Measurements from ENCODE around the gene RELN.
A peak's percentile ranks its signal among the peaks of the same experiment; 100 is the strongest.
"Not testable (repeated sequence)": the region's sequence is repeated elsewhere in the genome, so short reads cannot be mapped to it uniquely, and the experiment has no call there.

The RELN gene

DNA sequence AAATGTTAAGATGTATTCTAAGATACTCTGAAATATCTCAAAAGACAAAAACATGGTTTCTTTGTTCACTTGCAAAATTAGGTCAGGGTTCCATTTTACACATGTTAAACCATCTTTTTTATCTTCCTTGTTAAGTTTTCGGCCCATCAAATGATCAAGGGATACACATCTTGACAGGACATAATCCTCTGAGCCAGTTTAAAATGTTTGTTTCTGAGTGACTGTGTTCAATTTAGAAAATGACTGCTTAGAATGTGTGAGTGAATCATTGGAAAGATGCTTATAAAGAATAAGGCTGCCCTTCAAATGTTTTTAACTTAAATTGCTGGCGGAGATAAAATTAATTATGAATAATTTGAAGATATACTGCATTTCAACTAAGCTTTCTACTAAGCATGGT is 447.5 kb downstream of the RELN start:
- DNase-seq: no peak

DNA sequence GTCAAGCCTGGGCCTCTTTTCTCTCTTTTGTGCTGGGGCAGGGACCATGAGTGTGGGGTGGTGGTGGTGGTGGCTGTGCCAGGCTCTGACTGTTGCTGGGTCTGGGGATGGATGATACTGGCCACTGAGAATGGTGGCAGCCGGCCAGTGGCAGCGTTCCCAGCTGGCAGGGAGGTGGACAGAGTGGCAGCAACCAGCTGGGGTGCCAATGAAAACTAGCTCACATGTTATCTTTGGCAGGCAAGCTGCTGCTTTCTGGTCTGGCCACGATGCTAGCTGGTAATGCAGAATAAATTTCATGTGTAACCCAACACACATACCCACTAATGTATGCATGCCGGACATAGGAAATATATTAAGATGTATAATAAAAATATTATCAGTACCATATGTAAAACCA is 448.4 kb downstream of the RELN start:
- DNase-seq: no peak

DNA sequence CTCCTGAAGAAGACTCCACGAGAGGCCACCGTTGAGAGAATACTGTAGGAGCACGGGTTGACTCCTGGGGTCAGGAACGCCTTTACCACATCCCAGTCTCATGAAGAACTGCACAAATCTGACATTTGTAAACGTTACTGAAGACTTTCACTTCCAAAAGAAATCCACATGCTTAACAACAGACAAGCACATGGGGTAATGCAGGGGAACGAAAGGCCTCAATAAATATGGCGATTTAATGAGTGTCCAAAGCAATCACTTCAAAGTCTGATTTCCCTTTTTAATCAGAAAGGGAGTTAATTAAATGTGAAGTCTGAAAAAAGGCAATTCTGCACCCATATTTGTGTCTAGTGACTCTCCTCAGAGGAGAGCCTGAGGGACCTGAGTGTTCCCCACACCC is 449.1 kb downstream of the RELN start:
- DNase-seq: no peak

DNA sequence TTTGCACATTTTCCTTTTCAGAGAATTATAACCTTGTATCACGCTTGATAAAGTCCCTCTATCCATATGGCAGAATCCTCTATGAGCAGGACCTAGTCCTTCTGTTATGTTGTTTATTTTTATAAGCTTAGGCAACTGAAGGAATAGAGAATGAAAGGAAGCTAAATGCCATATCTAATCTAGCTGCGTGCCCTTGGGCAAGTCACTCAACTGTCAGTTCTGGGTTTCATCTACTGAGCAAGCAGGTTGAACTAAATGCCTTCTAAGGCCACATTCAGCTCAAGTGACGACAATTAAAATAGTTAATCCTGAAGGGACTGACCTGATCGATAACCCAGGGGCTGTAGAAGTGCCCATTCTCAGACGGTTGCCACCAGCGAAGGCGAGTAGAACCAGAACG is 449.6 kb downstream of the RELN start:
- DNase-seq: no peak

DNA sequence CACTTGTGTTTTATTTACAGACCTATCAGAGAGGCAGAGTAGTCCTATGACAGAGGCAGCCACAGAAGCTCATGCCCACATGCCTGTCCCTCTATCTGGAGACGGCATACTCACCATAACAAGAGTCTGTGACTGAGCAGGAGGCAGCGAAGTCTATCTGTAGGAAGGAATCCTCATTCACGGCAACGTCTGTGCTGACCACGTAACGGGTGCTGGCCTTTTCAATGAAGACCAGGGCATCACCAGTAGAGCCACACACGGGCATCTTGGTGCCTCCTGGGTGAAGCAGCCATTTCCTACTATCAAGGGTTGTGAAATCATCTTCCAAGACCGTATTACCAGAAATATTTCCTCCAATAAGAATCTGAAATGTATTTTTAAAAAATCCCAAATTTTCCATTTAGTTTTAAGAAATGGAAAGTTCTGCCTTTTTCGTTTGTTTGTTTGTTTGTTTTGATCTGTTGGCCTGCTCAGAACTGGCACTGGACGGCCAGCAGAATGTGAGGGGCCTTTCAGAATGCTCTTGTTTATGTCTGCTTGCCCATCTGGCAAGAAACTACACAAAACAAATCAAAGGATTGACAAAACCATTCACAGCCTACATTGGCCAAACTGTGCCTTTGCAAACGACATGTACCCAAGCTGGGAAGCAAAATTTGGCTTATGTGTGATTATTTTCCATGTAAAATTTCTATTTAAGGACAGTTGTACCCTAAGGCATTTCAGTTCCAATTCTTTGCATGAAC is 450.3 kb downstream of the RELN start:
- no peak for DNase-seq

DNA sequence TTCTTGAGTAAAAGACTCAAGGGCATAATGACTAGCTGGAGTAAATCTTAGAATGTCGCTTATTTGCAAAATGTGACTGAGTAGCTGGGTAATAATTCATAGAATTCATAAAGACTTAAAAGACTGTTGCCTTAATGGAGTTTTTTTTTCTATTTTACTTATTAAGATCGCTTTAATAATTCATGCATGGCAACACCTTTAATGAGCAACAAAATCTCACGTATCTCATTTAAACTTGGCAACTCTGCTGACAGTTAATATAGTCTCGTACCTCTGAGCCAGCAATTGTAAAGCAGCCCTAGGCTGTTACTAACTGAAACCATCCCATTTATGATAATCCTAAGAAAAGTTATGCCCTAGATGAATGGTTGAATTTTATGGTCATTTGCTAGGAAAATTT is 455.7 kb downstream of the RELN start:
- DNase-seq: no peak

DNA sequence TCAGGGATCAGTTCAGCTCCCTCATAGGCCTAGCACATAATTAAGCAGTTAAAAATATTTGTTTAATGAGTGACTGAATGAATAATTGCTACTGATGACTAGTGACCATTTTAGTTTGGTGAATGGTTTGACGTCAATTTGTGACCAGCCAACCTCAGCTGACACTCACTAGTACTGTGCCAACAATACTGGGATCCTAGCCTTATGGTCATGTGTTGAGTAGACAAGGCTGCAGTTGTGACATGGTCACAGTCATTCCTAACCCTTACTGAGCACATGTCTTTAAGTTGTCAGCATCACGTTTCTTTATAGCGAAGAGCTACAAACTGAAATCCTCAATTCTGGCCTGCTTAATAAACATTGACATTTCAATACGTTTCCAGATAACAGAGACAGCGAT is 456.5 kb downstream of the RELN start:
- no peak for DNase-seq

DNA sequence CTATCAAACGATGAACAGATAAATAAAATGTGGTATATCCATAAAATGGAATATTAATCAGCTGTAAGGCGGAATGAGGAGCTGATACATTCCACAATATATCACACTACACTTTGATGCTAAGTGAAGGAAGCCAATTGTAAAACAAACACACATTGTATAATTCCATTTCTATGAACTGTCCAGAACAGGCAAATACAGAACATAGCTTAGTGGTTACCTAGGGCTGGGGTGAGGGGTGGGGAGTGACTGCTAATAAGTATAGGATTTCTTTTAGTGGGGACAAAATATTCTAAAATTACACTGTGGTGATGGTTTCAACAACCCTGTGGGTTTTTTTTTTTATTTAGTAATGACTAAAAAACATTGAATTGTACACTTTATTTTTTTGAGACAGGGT is 461.3 kb downstream of the RELN start:
- DNase-seq: no peak

DNA sequence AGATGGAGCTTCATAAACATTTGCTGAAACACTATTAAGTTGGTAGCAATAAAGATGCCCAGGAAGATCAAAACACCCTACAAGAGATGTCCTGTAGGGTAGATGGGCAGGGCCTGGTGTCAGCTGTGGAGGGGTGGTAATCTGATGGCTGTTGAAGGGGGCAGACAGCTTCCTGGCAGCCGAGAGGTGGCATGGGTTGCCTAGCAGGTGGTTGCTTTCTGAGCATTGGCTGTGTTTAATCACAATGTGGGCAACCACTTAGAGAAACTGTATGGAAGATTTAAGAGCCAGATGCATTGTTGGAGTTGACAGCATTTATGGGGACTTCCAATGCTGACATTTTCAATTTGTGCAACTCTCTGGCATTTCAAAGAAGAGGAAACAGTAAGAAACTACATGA is 463.5 kb downstream of the RELN start:
- no peak for DNase-seq

DNA sequence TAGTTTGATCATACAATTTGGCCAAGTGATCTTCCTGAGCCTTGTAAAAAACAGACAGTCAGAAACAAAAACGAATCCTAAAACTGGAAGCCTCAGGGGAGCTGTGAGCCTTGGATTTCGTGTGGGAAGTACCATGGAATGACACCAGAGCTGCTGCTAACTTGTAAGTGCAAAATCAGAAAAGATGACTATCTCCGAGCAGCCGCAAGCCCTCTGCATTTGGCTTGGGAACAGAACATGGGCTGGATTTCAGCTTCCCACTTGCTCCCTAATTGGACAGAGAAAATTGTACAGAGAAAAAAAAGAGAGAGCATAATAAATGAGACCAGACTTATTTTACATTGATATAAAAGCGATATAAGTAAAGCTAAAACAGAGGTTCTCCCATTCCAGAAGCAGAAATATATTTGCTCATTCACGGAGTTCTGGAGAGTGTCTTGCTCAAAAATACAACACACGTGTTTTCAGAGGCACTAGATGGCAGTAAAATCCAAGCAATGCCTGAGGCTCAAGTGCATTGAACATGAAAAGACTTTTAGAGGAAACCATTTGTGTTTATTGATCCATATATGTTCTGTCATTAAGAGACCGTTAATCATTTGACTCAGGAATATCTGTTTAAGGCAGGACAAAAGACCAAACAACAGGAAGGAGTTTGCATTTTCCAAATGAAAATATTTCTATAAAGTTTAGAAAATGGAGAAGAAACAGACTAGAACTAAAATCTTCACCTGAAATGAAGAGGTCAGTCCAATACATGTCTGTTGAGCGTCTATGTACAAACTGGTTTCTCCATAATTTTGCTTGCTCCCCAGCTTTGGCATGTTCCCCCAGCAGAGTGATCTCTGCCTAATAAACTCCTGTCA is 465.2 kb downstream of the RELN start:
- DNase-seq: no peak

DNA sequence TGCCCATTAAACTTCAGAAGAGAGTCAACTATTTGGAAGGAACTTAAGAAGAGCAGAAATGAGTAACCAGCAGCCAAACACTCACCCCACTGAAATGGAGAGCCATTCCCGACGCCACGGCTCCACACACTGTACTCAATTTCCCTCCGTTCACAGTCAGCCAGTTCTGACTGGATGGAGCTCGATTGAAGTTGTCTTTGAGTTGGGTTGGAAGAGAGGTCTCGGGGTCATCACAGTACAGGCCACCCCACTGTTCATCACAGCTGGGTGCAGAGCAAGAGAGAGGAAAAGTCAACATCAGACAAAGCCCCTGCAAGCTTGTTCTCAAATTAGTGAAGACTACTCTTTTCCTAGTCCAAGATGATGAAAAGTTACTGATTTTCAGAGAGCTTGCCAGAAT is 467.5 kb downstream of the RELN start:
- DNase-seq: no peak

DNA sequence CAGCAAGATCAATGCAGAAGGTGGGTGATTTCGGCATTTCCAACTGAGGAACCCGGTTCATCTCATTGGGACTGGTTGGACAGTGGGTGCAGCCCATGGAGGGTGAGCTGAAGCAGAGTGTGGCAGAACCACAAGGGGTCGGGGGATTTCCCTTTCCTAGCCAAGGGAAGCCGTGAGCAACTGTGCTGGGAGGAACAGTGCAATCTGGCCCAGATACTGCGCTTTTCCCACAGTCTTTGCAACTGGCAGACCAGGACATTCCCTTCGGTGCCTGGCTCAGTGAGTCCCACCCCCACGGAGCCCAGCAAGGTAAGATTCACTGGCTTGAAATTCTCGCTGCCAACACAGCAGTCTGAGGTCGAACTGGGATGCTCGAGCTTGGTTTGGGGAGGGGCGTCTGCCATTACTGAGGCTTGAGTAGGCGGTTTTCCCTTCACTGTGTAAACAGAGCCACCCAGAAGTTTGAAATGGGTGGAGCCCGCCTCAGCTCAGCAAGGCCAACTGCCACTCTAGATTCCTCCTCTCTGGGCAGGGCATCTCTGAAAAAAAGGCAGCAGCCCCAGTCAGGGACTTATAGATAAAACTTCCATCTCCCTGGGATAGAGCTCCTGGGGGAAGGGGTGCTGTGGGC is 484.8 kb downstream of the RELN start:
- no peak for DNase-seq

DNA sequence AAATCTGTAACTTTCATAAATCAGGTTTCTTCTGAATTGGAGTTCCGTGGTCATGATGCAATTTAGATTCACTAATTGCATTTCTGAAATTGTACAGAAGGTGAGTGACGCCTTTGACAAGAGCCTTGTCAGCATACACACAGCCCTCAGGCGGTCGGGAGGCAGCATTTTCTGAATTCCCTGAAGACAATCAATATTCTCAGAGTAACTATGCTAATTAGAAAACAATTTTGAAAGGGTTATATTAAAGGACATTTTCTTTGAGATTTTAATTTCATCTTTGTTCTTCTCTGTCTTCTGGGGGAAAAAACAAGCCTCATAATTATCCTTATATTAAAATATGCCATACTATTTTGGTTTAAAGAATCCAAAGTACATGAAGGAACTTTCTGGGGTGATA is 488.3 kb downstream of the RELN start:
- no peak for DNase-seq

DNA sequence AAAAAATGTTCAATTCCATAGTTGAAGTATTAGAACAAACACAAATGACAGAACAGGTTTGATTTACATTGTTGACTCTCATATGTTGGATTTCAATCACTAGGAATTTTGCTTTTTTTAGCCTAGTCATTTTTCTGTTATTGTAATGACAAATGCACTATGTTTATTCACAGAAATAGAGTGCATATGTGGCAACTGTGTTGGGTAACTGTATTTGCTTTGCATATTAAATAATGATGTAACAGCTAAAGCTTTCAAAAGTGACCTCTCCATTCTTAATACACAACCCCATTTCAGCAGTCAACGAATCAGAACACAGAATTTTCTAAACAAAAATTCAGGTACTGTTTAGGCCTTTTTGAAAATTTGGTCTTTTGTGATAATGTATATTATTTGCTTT is 489.5 kb downstream of the RELN start:
- DNase-seq: peak; percentile 7

DNA sequence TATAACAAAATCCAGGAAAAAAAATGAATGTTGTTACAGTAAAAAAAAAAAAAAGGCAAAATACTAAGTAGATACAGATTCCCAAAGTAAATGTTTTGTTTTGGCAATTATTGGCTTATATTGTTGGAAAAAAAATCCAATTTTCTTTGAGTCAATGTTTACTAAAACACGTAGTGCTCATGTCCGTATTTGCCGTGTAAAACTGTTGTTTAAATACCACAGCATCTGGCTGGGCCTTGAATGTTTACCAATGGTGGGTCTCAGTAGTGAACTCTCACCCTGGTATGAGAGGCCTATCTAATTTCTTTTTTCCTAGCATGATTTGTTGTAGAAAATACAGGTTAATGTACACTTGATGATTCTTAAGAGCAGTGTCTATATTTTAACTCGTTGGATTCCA is 502.0 kb downstream of the RELN start:
- no peak for DNase-seq

DNA sequence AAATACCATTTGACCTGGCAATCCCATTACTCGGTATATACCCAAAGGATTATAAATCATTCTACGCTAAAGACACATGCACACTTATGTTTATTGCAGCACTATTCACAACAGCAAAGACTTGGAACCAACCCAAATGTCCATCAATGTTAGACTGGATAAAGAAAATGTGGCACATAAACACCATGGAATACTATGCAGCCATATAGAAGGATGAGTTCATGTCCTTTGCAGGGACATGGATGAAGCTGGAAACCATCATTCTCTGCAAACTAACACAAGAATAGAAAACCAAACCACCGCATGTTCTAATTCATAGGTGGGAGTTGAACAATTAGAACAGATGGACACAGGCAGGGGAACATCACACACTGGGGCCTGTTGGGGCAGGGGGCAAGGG is 502.6 kb downstream of the RELN start:
- DNase-seq: not testable (repeated sequence)

DNA sequence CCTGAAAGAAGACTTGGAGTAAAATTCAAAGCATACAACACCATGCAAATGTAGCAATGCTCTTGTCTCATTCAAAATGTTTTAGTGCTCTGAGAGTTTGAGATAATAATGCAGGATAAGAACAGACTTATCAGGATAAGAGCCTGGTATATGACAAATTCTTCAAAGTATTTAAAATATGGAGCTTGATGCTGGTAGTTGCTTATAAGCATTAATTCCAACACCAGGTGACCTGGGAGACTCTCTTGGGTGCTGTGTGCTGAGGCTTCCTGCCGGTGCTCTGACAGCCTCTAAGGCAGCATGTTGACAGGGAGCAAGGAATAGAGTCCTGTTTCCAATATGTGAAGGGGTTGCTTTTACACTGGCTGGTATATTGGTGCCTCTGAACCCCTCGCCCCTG is 508.7 kb downstream of the RELN start:
- no peak for DNase-seq

DNA sequence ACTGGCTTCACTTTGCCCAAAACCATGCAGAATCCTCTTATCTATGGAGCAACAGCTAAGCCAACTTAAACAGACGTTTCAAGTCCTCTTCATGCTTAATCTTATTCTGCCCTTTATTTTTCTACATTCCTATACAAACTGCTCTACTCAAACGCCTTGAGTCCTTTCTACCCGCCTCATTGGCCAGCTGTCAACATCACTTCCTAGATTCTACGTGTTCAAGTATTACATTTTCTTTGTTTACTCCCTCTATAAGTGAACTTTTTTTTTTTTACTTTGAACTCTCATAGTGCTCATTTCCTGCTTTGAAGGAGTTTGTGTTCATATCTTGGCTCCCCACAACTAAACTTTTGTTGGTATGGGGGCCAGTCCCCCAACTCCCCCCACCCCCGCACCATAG is 514.5 kb downstream of the RELN start:
- no peak for DNase-seq

DNA sequence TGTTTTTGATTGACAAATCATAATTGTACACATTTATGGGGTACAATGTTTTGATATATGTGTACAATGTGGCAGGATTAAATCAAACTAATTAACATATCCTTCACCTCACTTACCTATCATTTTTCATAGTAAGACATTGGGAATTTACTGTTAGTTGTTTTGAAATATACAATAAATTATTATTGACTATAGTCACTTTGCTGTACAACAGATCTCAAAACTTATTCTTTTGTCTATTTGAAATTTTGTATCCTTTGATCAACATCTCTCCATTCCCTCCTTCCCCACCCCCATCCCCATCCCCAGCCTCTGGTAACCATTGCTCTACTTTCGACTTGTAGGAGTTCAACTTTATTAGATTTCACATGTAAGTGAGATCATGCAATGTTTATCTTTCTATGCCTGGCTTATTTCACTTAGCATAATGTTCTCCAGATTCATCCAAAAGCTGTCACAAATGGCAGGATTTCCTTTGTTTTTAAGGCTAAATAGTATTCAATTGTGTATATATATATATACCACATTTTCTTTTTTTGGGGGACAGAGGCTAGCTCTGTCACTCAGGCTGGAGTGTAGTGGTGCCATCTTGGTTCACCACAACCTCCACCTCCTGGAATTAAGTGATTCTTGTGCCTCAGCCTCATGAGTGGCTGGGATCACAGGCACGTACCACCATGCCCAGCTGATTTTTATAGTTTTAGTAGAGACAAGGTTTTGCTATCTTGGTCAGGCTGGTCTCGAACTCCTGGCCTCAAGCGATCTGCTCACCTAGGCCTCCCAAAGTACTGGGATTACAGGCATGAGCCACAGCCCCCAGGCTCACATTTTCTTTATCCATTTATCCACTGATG is 520.1 kb downstream of the RELN start:
- no peak for DNase-seq

DNA sequence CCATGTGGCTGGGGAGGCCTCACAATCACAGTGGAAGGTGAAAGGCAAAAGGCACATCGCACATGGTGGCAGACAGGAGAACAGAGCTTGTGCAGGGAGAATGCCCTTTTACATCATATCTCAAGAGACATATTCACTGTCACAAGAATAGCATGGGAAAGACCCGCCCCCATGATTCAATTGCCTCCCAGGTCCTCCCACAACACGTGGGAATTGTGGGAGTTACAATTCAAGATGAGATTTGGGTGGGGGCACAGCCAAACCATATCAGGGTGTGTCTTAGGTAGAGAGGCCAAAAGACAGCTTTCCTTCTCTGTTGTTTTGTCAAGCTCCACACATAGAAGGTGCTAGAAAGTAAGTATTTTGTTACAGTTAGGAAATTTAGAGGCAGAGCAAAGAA is 522.6 kb downstream of the RELN start:
- DNase-seq: no peak

DNA sequence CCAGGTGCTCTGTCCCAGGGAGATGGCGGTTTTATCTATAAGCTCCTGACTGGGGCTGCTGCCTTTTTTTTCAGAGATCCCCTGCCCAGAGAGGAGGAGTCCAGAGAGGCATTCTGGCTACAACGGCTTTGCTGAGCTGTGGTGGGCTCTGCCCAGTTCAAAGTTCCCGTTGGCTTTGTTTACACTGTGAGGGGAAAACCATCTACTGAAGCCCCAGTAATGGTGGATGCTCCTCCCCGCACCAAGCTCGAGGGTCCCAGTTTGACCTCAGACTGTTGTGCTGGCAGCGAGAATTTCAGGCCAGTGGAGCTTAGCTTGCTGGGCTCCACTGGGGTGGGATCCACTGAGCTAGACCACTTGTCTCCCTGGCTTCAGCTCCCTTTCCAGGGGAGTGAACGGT is 527.1 kb downstream of the RELN start:
- DNase-seq: no peak

DNA sequence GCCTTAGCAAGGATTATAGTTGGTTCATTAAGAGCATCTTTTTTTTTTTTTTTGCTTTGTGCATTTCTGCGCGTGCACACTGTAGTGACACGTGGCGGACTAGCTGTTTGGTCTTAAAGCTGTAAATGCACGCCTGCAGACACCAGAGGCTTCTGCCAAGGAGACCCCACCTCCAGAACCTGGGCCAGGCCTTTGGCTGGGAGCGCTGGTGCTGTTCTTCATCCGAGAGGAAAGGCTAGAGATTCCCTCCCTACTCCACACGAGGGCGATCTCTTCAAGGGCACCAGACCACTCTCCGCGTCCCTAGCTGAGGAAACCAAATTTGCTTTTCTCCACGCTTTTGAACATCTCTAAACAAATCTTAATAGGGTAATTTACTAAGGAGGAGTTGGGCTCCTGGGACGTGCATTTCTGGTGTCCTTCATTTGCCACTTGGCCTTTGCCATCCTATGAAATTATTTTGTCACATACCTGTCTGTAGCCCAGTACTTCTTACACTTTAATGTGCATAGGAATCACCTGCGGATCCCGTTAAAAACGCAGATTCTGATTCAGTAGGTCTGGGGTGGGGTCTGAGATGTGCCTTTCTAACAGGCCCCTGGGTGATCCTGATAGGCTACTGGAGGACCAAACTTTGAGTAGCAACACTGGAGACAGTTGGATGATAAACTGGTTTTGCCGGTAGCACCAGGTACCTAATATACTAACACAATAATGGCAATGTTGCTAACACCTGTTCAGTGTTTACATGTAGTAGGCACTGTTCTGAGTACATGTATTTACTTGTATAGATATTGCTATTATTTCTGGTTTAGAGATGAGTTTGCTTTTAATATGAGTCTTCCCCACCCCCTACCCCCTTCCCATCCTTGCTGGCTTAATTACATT is 542.1 kb downstream of the RELN start:
- peak; percentile 27 for DNase-seq
